Kidney (tissue), 14 donors: ENCODE data around the gene GSTA3. TPM values are rescaled to one million over a fixed set of nuclear protein-coding genes. Genes with fewer than 3 reads are reported as not detected.
A peak's percentile ranks its signal among the peaks of the same experiment; 100 is the strongest.

Experiments
- DNase-seq, 5 donors: peaks; one replicate each; pipeline ENCODE4 v3.0.0-alpha.2; 2013 to 2020
- FAIRE-seq: peaks from 2 replicates; lab custom pipeline; 2012; peaks lifted over from hg19 to GRCh38; lab: Jason Lieb, UNC
- H3K27ac ChIP-seq, 2 donors: one replicate each; pipeline ENCODE4 v1.7.0; 2013; ENCODE audit warnings: low read depth in 2 of 2, low read length in 2 of 2, inconsistent platforms in 1 of 2
- H3K27me3 ChIP-seq: one replicate; pipeline ENCODE4 v1.7.1; 2013; ENCODE audit warnings: low read length, inconsistent platforms; ENCODE audit not compliant: control insufficient read depth, insufficient read depth
- H3K36me3 ChIP-seq, 3 donors: one replicate each; pipeline versions ENCODE4 v1.7.0 to v1.7.1; 2013; ENCODE audit warnings: low read length in 3 of 3, control low read depth in 1 of 3, inconsistent platforms in 1 of 3; ENCODE audit not compliant: insufficient read depth in 3 of 3, control insufficient read depth in 2 of 3
- H3K4me1 ChIP-seq, 3 donors: one replicate each; pipeline versions ENCODE4 v1.7.0 to v1.7.1; 2013; ENCODE audit warnings: low read length in 3 of 3, inconsistent platforms in 1 of 3, low read depth in 1 of 3; ENCODE audit not compliant: control insufficient read depth in 2 of 3, insufficient read depth in 2 of 3
- H3K4me3 ChIP-seq, 3 donors: one replicate each; pipeline versions ENCODE4 v1.7.0 to v1.8.1; 2013; ENCODE audit warnings: low read length in 3 of 3, control low read depth in 1 of 3, inconsistent platforms in 1 of 3
- H3K9ac ChIP-seq, 3 donors: one replicate each; pipeline versions ENCODE4 v1.7.0 to v1.7.1; 2013; ENCODE audit warnings: low read length in 3 of 3, control low read depth in 1 of 3, inconsistent platforms in 1 of 3
- H3K9me3 ChIP-seq, 3 donors: one replicate each; pipeline versions ENCODE4 v1.7.0 to v1.7.1; 2013; ENCODE audit warnings: low read length in 3 of 3, control low read depth in 1 of 3, inconsistent platforms in 1 of 3; ENCODE audit not compliant: control insufficient read depth in 2 of 3, insufficient read depth in 1 of 3
- CTCF ChIP-seq: IDR thresholded peaks from 3 replicates; pipeline ENCODE4 v1.5.1; 2012; ENCODE audit warnings: mild to moderate bottlenecking, moderate library complexity, borderline replicate concordance; ENCODE audit not compliant: insufficient read depth; ENCODE audit errors: extremely low read depth
- intact Hi-C: fragments of 100-400 bp; cut with DNase I; formaldehyde crosslinking; loops from one replicate; pipeline ENCODE4 v1.11.1; 2022
- polyA plus RNA-seq: library from polyadenylated mRNA; stranded (reverse); fragments of 350-450 nt; fragmentation: Illumina TruSeq; extraction: RNeasy Lipid Tissue Mini Kit (QIAGEN cat#74804); gene quantifications from one replicate; pipeline ENCODE4 v1.2.3, GENCODE V29; 2014; ENCODE audit warnings: low read depth, low replicate concordance; ENCODE audit not compliant: insufficient read depth
- total RNA-seq: library from RNA; stranded (reverse); fragmentation: NEBNext Ultra II Directional; extraction: Animal tissue kit (Norgen Biotek cat#: 25700); gene quantifications from one replicate; pipeline ENCODE4 v1.2.1, GENCODE V29; 2021
- donor health status: control.
- donor health status: control.
- donor health status: control.
- donor health status: control.
- donor health status: control.
- donor health status: DM: yes; HTN: yes; CAD: no.
- donor health status: Normal renal cell carcinoma (clear cell type).

Gene GSTA3
- total and polyA plus RNA-seq, 2 donors from 2014 or later, result not detected

DNA sequence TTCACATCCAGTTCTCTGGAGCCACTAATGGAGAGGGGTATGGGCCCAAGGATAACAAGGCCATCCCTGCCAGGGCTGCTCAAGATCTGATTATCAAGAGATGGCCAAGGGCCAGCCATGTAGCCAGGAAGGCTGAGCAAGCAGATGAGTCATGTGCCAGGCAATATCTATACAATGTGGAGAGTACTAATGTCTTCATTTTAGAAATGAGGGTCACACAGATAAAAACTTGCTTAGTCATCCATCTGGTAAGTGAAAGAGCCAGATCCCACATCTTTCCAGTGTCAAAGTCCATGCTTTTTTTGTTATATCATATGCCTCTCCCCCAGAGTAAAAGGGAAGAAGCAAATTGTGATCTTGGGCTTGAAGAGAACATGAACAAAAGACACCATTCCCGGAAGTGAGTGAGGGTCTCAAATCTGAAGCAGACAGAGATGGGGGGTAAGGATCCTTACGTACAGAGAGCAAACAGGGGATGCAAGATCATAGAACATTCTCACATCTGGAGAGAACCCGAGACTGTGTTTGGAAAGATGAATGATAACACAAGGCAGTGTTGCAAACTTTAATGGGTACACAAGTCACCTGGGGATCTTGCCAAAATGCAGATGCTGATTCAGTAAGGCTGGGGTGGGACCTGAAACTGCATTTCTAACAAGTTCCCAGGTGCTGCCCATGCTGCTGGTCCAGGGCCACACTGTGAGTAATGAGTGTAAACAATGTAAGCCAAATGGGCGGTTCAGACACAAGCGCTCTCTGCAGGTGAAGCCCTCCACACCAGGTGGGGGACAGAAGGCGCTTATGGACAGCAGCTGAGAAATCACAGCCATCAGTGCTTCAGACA lies 20.0 kb upstream of the GSTA3 start:
- no peak overlapping the region for H3K9ac ChIP-seq
- H3K4me3 ChIP-seq, result no peak overlapping the region
- FAIRE-seq (no peak), DNase-seq (no peak)
- no peak overlapping the region for H3K27ac ChIP-seq
- no peaks in the 10 kb centered on the region for H3K9me3 ChIP-seq
- intact Hi-C loops, result no loop called here
- no peak for TF ChIP-seq CTCF
- H3K36me3 ChIP-seq, result no peaks in the 10 kb centered on the region
- H3K4me1 ChIP-seq, result no peaks in the 10 kb centered on the region
- no peaks in the 10 kb centered on the region for H3K27me3 ChIP-seq

DNA sequence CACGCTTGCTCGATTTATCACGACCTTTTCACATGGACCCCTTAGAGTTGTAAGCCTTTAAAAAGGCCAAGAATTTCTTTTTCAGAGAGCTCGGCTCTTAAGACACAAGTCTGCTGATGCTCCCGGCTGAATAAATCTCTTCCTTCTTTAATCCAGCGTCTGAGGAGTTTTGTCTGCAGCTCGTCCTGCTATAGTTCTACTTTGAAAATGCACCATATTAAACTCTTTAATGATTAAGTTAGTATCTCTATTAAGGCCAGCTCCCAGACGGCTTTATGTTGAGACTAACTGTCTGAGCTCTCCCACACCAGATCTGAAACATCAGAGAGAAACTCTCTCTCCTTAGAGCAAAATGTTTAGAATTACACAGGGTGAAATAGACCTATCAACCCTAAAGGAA lies 18.0 kb upstream of the GSTA3 start:
- intact Hi-C loops, result no loop called here
- DNase-seq (peak in 1 of 5 donors; percentile 25), FAIRE-seq (no peak)
- H3K9me3 ChIP-seq, result no peaks in the 10 kb centered on the region
- H3K27me3 ChIP-seq, result no peaks in the 10 kb centered on the region
- H3K9ac ChIP-seq, result no peak overlapping the region
- H3K27ac ChIP-seq, result no peak overlapping the region
- no peaks in the 10 kb centered on the region for H3K4me1 ChIP-seq
- no peaks in the 10 kb centered on the region for H3K36me3 ChIP-seq
- TF ChIP-seq CTCF, result no peak
- no peak overlapping the region for H3K4me3 ChIP-seq

DNA sequence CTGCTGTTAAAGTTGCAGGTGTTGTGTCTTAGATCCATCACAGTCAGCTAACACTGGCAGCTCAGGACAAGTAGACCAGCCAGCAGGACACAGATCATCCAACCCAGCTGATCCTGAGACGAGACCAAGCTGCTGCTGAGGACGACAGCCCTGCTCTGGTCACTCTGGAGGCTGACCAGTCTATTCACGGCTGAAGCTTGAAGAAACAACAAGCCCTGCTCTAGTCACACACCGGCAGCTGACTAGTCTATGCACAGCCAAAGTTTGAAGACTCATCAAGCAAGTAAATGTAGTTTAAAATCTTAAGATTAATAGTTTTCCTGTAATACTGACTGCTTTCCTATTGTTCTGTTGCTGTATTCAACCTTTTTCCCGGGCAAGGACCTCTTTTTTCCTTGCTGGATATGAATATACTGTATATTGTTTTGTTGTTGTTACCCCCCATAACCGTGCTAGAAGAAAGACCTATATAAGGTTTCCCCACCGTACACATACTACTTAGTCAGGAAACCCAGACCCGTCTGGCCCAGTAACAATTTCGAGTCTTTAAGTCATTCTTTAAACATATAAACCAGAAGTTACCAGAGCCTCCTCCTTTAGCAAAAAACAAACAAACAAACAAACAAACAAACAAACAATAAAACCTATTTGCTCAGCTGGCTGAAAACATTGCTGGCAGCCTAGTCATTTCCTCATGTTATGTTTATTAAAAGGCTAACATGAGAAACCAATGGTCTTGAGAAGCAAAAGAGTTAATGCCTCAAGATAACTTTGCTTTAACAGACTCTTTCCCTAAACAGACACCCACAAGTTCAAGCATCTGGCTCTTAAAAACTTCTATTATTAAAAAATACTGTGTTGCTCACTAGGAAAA lies 16.7 kb upstream of the GSTA3 start:
- H3K4me1 ChIP-seq, result no peaks in the 10 kb centered on the region
- DNase-seq (peak in 1 of 5 donors; percentile 19), FAIRE-seq (no peak)
- H3K4me3 ChIP-seq, result no peak overlapping the region
- TF ChIP-seq CTCF, result no peak
- H3K27ac ChIP-seq, result no peak overlapping the region
- H3K36me3 ChIP-seq, result no peaks in the 10 kb centered on the region
- no peak overlapping the region for H3K9ac ChIP-seq
- intact Hi-C loops, result no loop called here
- no peaks in the 10 kb centered on the region for H3K9me3 ChIP-seq
- H3K27me3 ChIP-seq, result no peaks in the 10 kb centered on the region
